HG03025 (cell line): ENCODE data around the gene LRRC32.

Experiments used
- ATAC-seq: cut with Tn5 transposase; IDR thresholded peaks from one replicate; pipeline ENCODE4 v1.9.1; 2021; ENCODE audit warnings: mild to moderate bottlenecking, moderate library complexity; ENCODE audit not compliant: unreplicated experiment, low FRiP score

The LRRC32 gene, protein sequence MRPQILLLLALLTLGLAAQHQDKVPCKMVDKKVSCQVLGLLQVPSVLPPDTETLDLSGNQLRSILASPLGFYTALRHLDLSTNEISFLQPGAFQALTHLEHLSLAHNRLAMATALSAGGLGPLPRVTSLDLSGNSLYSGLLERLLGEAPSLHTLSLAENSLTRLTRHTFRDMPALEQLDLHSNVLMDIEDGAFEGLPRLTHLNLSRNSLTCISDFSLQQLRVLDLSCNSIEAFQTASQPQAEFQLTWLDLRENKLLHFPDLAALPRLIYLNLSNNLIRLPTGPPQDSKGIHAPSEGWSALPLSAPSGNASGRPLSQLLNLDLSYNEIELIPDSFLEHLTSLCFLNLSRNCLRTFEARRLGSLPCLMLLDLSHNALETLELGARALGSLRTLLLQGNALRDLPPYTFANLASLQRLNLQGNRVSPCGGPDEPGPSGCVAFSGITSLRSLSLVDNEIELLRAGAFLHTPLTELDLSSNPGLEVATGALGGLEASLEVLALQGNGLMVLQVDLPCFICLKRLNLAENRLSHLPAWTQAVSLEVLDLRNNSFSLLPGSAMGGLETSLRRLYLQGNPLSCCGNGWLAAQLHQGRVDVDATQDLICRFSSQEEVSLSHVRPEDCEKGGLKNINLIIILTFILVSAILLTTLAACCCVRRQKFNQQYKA

DNA sequence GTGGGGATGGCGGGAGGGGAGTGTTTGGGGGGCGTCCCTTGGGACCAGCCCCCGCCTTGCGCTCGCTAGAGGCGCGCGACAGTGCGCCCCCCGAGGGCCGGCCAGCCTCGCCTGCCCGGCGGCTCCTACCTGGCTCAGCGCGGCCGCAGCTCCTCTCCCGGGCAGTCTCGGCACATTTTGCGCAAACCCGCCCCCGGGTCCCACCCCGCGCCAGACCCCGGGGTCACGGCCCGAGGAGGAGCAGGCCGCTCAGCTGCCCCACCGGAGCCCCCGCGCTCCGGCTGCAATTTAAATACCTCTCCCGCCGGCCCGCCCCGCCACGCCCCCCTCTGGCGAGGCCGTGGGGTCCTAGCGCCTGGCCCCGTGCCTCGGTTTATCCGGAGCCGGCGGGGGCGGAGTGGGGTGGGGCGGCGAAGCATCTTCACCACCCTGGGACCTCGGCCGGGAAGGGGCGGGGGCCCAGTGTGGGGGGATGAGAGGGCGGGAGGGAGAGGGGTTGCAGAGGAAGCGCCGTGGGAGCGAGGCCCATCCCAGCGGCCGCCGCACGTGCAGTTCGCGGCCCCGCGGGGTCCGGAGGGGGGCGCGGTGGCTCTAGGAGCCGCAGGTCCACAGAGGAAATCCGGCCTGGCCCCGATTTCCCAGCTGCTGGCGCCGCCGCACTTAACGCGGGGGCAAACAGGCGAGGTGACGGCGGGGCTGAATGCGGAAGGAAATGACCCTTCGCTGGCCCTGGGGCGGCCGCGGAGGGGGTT, at the start of gene LRRC32:
Gene LRRC32 (minus strand): TSS at position 263 of the 752 bp plus-strand sequence. CDS start 4,793 bp downstream, outside the sequence.
- ATAC-seq: no peak

DNA sequence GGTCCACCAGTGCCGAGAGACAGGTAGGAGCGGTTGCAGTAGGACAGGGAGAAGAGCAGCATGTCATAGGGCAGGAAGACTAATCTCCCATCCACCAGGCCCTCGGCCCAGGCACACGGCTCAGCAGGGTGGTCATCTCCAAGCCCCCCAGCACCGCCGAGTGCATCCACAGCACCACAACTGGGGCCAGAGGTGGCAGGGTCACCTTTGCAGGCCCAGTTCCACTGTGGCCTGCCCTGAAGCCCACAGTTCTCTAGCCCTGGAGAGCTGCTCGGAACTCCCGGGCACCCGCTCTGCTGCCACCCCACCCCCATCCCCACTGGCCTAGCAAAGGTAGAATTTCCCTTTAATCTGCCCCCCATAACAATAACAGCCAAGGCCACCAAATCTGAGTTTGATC, 49.1 kb upstream of the LRRC32 start:
- ATAC-seq: no peak

DNA sequence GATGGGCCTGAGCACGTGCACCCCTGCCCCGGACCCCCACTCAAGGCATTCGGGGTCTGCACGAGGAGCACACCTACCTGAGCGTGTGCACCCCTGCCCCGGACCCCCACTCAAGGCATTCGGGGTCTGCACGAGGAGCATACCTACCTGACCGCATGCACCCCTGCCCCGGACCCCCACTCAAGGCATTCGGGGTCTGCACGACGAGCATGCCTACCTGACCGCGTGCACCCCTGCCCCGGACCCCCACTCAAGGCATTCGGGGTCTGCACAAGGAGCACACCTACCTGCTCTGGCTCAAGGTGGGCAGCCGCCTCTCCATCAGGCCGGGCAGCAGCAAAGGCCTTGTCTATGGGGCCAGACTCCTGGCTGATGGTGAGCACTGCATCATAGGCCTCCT, 48.7 kb upstream of the LRRC32 start:
- no peak for ATAC-seq

GRCh38 chr11:76717816-76718215, 47.3 kb upstream of the LRRC32 start:
- no peak for ATAC-seq

GRCh38 chr11:76717369-76717768, 46.8 kb upstream of the LRRC32 start:
- no peak for ATAC-seq

- ATAC-seq: no peak
Observed at GRCh38 chr11:76716268-76716667, 45.7 kb upstream of the LRRC32 start.

DNA sequence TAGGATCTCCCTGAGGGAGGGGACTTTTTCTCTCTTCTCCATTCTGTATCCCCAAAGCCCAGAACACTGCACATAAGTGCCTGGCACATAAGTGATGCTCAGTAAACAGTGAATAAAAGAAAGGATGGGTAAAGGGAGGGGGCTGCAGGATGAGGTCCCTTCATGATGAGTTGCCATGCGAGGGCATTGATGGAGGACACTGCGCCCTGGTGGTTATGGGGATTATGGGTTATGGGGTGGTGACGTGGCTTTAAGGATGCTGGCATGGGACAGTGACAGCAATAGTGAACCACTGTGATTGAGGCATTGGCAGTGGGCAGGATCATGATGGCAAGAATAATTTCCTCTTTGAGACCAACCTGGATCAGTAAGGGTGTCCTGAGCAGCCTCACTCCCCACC, 43.9 kb upstream of the LRRC32 start:
- no peak for ATAC-seq

GRCh38 chr11:76713499-76713898, 43.0 kb upstream of the LRRC32 start:
- no peak for ATAC-seq

DNA sequence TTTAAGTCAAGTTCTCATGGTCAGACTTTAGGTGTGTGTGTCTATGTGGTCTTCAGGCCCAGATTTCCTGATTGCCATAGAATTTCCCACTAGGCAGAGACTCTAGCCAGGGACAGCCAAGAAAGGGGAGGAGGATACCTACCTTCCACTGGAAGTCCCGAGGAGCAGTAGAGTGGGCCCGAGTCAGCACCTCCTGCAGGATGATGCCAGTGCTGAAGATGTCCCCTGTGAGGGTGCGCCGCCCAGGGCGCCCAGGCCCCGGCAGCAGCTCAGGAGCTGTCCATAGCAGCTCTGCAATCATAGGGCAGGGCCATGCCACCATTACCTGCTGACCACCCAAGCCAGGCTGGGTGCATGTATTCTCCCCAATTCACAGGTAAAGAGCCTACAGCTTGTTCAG, 41.6 kb upstream of the LRRC32 start:
- no peak for ATAC-seq

DNA sequence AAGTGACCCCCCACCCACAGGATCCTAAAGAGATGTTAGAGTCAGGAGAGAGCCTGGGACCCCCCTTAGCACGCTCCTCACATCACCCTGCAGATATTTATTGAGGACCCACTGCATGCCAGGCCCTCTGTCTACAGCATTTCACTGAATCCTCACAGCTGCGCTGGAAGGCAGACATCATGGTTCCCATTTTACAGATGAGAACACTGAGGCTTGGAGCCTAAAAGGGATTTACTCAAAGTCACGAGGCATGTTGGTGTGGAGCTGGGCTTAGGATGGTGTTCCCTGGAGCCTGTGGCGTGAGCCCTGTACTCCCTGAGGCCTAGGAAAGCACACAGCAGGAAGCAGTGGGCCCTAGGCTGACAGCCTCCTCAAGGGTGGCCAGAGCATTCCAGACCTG, 39.2 kb upstream of the LRRC32 start:
- ATAC-seq: no peak

GRCh38 chr11:76708972-76709660, 38.6 kb upstream of the LRRC32 start:
- no peak for ATAC-seq

GRCh38 chr11:76707293-76707825, 36.8 kb upstream of the LRRC32 start:
- no peak for ATAC-seq

DNA sequence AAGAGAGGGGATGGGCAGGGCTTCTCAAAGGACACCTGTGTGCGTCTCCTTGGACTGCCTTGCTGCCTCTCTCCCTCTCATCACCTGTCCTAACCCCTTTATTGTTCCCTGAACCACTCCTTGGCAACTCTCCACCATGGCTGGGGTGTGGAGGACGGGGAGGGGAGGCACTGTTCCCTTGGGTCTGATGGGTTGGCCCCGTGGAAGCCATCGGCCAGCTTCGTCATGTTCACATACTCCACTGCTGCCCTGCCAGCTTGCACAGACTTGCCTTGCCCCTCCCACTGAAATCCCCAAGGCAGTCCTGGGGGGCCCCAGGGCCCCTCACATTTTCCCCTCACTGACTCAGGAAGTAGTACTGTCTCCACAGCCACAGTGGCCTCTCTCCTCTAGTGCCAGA, 36.1 kb upstream of the LRRC32 start:
- ATAC-seq: no peak

GRCh38 chr11:76705826-76706225, 35.3 kb upstream of the LRRC32 start:
- no peak for ATAC-seq

GRCh38 chr11:76704171-76704948, 33.8 kb upstream of the LRRC32 start:
- ATAC-seq: no peak

DNA sequence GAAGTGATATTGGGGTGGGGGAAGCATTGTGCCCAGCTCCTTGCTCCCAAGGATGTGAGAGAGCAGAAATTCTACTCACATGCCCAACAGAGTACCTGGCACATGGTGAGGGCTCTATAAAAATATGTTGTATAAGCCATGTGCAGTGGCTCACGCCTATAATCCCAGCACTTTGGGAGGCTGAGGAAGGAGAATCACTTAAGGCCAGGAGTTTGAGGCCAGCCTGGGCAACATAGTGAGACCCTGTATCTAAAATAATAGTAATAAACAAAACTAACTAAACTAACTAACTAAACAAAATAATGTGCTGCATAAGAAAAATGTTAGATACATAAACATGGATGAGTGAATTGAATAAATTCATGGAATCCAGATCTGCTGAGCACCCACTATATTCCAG, 33.2 kb upstream of the LRRC32 start:
- ATAC-seq: no peak

DNA sequence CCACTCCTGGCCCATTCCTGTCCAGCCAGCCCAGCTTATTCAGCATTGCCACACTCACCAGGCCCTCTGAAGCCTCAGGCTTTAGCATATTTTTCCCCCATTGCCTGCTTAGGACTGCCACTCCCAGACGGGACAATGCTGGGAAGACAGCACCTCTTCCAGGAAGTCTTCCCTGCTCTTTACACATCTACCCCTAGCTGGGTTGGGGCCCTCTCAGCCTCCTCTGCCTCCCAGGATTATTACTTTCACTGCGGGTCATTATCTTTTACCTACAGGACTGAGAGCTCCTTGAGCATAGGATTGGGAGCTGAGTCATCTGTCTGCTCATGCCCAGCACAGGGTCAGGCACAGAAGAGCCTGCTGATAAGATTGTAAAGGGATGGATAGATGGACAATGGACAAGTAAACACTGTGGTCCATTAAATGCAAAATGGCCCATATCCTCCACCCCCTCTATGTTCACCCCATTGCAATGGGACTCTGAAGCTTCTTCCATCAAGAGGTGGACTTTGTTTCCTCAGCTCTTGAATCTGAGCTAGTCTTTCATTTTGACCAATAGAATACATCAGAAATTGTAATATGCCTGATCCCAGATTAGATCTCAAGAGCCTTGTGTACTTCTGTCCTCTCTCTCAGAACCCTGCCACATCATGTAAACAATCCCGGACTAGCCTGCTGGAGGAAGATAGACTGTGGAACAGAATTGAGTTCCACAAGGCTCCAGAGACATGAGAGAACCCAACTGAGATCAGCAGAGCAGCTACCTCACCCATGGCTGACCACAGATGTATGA, 32.0 kb upstream of the LRRC32 start:
- no peak for ATAC-seq

- ATAC-seq: no peak
Observed at GRCh38 chr11:76701294-76702040, 30.9 kb upstream of the LRRC32 start.
